PC-9 (cell line): ENCODE data around the gene UBE2O. TPM values are rescaled to one million over a fixed set of nuclear protein-coding genes. Genes with fewer than 3 reads are reported as not detected.

ENCODE experiments used
- BruUV-seq: library from RNA; stranded (reverse); fragments of 400-500 nt; replicated peaks from 2 replicates; lab custom pipeline; 2021; lab: Mats Ljungman, UMichigan
- CTCF ChIA-PET: fragments of 300-600 bp; sonication (Branson Sonifier 250); formaldehyde crosslinking; loops from one replicate; lab custom pipeline; 2022; ENCODE audit warnings: antibody characterized with exemption; lab: Charles Lee
- POLR2A ChIA-PET: fragments of 300-600 bp; sonication (Branson Sonifier 250); formaldehyde crosslinking; loops from one replicate; lab custom pipeline; 2022; ENCODE audit warnings: antibody characterized with exemption; ENCODE audit not compliant: unreplicated experiment; lab: Charles Lee
- DNase-seq, 2 experiments: peaks; one replicate each; pipeline versions ENCODE4 v3.0.0 to v3.0.0-alpha.2; 2015 to 2022; ENCODE audit warnings: mixed read lengths in 1 of 2
- H2AFZ ChIP-seq: fragments of 200-600 bp; sonication (generic); 2 replicates; pipeline ENCODE4 v1.8.1; 2017; ENCODE audit warnings: antibody characterized with exemption
- H3F3A ChIP-seq: fragments of 200-600 bp; sonication (generic); 2 replicates; pipeline ENCODE4 v1.8.1; 2017; ENCODE audit warnings: antibody characterized with exemption, mild to moderate bottlenecking, low read depth; ENCODE audit not compliant: insufficient read depth
- H3K27ac ChIP-seq: fragments of 200-600 bp; sonication (generic); 2 replicates; pipeline ENCODE4 v1.6.1; 2016; ENCODE audit warnings: mixed run types
- H3K27me3 ChIP-seq: fragments of 200-600 bp; sonication (generic); 2 replicates; pipeline ENCODE4 v1.6.1; 2016; ENCODE audit warnings: low read depth, mixed run types; ENCODE audit not compliant: insufficient read depth
- H3K36me3 ChIP-seq: fragments of 200-600 bp; sonication (generic); 2 replicates; pipeline ENCODE4 v1.6.1; 2016; ENCODE audit warnings: low read depth, mixed run types
- H3K4me1 ChIP-seq: fragments of 200-600 bp; sonication (generic); replicated peaks from 2 replicates; pipeline ENCODE4 v1.6.1; 2016; ENCODE audit warnings: mixed run types; ENCODE audit not compliant: insufficient read depth
- H3K4me2 ChIP-seq: fragments of 200-600 bp; sonication (generic); 2 replicates; pipeline ENCODE4 v1.6.1; 2017; ENCODE audit warnings: mixed run types
- H3K4me3 ChIP-seq: fragments of 200-600 bp; sonication (generic); 2 replicates; pipeline ENCODE4 v1.6.1; 2016; ENCODE audit warnings: mixed run types
- H3K79me2 ChIP-seq: fragments of 200-600 bp; sonication (generic); 2 replicates; pipeline ENCODE4 v1.6.1; 2017; ENCODE audit warnings: low read depth, mixed run types
- H3K9me2 ChIP-seq: fragments of 200-600 bp; sonication (generic); 2 replicates; pipeline ENCODE4 v1.8.1; 2017; ENCODE audit warnings: mild to moderate bottlenecking; ENCODE audit not compliant: insufficient read depth
- H3K9me3 ChIP-seq: fragments of 200-600 bp; sonication (generic); 2 replicates; pipeline ENCODE4 v1.8.1; 2016; ENCODE audit warnings: low read depth; ENCODE audit not compliant: insufficient read depth
- H4K20me1 ChIP-seq: fragments of 200-600 bp; sonication (generic); 2 replicates; pipeline ENCODE4 v1.8.1; 2017; ENCODE audit not compliant: insufficient read depth
- EZH2 ChIP-seq: fragments of 200-600 bp; sonication (generic); IDR thresholded peaks from 2 replicates; pipeline ENCODE4 v1.8.0; 2017; ENCODE audit warnings: antibody characterized with exemption, low read depth
- intact Hi-C: fragments of 100-400 bp; cut with micrococcal nuclease; formaldehyde crosslinking; loops from one replicate; pipeline ENCODE4 v1.10.0; 2022; ENCODE audit not compliant: unreplicated experiment
- total RNA-seq: library from RNA; stranded (reverse); gene quantifications from 2 replicates; pipeline ENCODE4 v1.2.3, GENCODE V29; 2021
- TF ChIP-seq, protein P1 (sequence below): fragments of 200-600 bp; sonication (generic); conservative IDR thresholded peaks from 2 replicates; pipeline ENCODE4 v1.6.1; 2017; ENCODE audit warnings: mixed run types, antibody characterized with exemption, mild to moderate bottlenecking, moderate library complexity

Gene UBE2O
- total RNA-seq, 1 experiment from 2014 or later = 28.0 TPM

DNA sequence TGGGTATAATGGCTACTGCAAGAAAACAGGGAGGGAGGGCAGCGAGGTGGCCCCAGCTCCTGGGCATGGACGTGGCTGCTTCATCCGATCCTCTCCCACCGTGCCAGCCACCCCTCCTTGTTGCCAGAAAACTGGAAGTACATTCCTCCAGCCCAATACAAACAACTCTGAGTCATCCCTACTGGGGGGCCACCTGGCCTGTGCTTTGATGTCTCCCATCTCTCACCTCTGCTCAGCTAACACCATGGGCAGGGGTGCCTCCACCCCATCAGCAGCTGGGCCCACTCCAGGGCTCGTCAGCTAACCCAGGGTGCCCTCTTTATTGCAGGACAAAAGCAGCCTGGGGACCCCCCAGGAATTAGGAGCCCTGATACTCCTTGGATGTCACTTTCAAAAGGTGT, 46.3 kb upstream of the UBE2O start:
- Histone ChIP-seq H4K20me1 (no peaks in the 10 kb centered on the region), H3K9me2 (no peaks in the 10 kb centered on the region), H3K27ac (no peak overlapping the region), H3K9me3 (no peaks in the 10 kb centered on the region), H2AFZ (no peak overlapping the region), H3K4me1 (peaks cover 16% of the 10 kb centered on the region; the same call in 1 of the 2 replicates), H3F3A (no peaks in the 10 kb centered on the region), H3K36me3 (no peaks in the 10 kb centered on the region), H3K4me2 (peak overlapping the region; percentile 93), H3K79me2 (no peaks in the 10 kb centered on the region), H3K4me3 (no peak overlapping the region), H3K27me3 (no peaks in the 10 kb centered on the region)
- BruUV-seq = no TSS peak
- DNase-seq = peak in 1 of 2 experiments; percentile 26
- intact Hi-C loops = no loop called here
- ChIA-PET POLR2A (no interaction called here), CTCF (interaction anchor here (0.6 kb wide), 1 partner anchor 196 kb away, joined by 4 read pairs; no protein-coding TSS in a partner anchor)
- no peak for TF ChIP-seq EZH2
- TF ChIP-seq, protein P1, sequence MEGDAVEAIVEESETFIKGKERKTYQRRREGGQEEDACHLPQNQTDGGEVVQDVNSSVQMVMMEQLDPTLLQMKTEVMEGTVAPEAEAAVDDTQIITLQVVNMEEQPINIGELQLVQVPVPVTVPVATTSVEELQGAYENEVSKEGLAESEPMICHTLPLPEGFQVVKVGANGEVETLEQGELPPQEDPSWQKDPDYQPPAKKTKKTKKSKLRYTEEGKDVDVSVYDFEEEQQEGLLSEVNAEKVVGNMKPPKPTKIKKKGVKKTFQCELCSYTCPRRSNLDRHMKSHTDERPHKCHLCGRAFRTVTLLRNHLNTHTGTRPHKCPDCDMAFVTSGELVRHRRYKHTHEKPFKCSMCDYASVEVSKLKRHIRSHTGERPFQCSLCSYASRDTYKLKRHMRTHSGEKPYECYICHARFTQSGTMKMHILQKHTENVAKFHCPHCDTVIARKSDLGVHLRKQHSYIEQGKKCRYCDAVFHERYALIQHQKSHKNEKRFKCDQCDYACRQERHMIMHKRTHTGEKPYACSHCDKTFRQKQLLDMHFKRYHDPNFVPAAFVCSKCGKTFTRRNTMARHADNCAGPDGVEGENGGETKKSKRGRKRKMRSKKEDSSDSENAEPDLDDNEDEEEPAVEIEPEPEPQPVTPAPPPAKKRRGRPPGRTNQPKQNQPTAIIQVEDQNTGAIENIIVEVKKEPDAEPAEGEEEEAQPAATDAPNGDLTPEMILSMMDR = no peak

DNA sequence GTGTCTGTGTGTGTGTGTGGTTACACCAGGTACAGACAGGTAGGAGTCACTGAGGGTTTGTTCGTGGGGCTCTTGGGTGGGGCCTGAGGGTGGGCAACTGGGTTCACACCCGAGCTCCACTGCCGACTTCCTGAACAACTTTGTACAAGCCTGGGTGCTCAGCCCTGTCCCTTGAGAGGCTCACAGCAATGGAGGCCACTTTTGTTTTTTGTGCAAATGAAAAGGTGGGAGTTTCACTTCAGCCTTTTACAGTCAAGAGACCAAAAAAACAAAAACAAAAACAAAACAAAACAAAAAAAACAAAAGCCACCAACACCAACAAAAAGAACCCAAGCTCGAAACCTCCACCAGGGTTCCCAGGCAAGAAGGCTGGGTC, 45.9 kb upstream of the UBE2O start:
- POLR2A ChIA-PET = no interaction called here
- no peaks in the 10 kb centered on the region for H3F3A ChIP-seq
- CTCF ChIA-PET = interaction anchor here (0.6 kb wide), 1 partner anchor 196 kb away, joined by 4 read pairs; no protein-coding TSS in a partner anchor
- peak overlapping the region; percentile 93 for H3K4me2 ChIP-seq
- H3K79me2 ChIP-seq = no peaks in the 10 kb centered on the region
- no peaks in the 10 kb centered on the region for H3K9me2 ChIP-seq
- BruUV-seq = no TSS peak
- H3K27ac ChIP-seq = no peak overlapping the region
- no peaks in the 10 kb centered on the region for H3K9me3 ChIP-seq
- no peak overlapping the region for H2AFZ ChIP-seq
- peaks cover 16% of the 10 kb centered on the region; the same call in 1 of the 2 replicates for H3K4me1 ChIP-seq
- no peak overlapping the region for H3K4me3 ChIP-seq
- no peaks in the 10 kb centered on the region for H3K36me3 ChIP-seq
- no peaks in the 10 kb centered on the region for H3K27me3 ChIP-seq
- no peak for TF ChIP-seq EZH2
- TF ChIP-seq, protein P1 = no peak
- no peaks in the 10 kb centered on the region for H4K20me1 ChIP-seq
- no peak for DNase-seq
- intact Hi-C loops = no loop called here

DNA sequence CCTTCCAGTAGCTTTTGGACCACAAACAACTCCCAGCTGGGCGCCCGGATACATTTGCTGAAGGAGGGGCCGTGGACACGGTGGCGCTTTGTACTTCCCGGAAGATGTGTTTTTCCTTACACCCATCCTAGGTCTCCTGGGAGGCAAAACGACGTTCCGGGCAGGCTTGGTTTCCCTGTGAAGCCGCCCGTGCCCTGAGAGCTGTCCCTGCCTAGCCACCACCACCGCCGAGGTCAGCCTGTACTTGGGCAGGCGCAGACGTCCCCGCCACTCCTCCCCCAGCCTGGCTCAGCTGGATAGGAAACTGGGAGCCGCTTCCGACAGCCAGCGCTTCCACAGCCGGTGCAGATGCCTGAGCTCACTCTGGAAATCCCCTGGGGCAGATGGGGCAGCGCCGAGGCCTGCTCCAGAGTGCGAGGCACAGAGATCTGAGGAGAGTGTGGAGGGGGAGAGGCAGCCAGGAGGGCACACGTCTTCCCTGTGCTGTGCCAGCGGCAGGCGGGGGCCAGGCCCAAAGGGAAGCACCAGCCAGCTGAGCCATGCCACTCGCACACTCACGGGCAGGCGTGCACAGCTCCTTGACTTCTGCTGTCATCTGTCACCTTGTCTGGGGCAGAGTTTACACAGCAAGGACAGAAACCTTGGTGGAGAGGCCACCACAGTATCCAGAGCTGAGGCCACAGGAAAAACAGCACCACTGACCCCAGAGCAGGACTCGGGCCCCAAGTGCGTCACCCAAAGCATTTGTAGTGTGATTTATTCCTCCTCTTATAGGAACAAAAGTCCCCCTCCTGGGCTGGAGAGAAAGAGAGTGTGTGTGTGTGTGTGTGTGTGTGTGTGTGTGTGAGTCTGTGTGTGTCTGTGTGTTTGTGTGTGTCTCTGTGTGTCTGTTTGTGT, 45.3 kb upstream of the UBE2O start:
- Histone ChIP-seq H2AFZ (no peak overlapping the region), H3F3A (no peaks in the 10 kb centered on the region), H3K4me1 (peaks cover 16% of the 10 kb centered on the region; the same call in 1 of the 2 replicates), H3K4me2 (no peak overlapping the region), H3K27ac (no peak overlapping the region), H3K36me3 (no peaks in the 10 kb centered on the region), H3K9me2 (no peaks in the 10 kb centered on the region), H3K9me3 (no peaks in the 10 kb centered on the region), H3K79me2 (no peaks in the 10 kb centered on the region), H3K27me3 (no peaks in the 10 kb centered on the region), H3K4me3 (no peak overlapping the region), H4K20me1 (no peaks in the 10 kb centered on the region)
- intact Hi-C loops = no loop called here
- no peak for TF ChIP-seq EZH2
- TF ChIP-seq, protein P1 = no peak
- DNase-seq = no peak
- ChIA-PET CTCF (interaction anchor here (0.6 kb wide), 1 partner anchor 195 kb away, joined by 4 read pairs; no protein-coding TSS in a partner anchor), POLR2A (no interaction called here)
- no TSS peak for BruUV-seq
